ENCODE measurements around the gene HRH3.

GRCh38 chr20:62215991-62216635 lies 4.0 kb downstream of the HRH3 start:
- TF ChIP-seq POLR2AphosphoS5 (IDR thresholded peaks at IDR 0.05) (no peak), CTCF (IDR thresholded peaks at IDR 0.05) (no peak), POLR2A (IDR thresholded peaks at IDR 0.05) (no peak), EP300 (IDR thresholded peaks at IDR 0.05; ENCODE audit: low read depth) (no peak)

All from transverse colon (tissue), 4 donors.